T-helper 17 cell (primary cell): ENCODE measurements around the gene ZNF148. TPM values are rescaled to one million over a fixed set of nuclear protein-coding genes. Genes with fewer than 3 reads are reported as not detected.
"Not testable (repeated sequence)": the region's sequence is repeated elsewhere in the genome, so short reads cannot be mapped to it uniquely, and the experiment has no call there.

ENCODE experiments used
- ATAC-seq: fragments of 150-1000 bp; cut with Tn5 transposase; 2 replicates; pipeline ENCODE4 v1.10.0; 2021; ENCODE audit warnings: mild to moderate bottlenecking, moderate library complexity
- DNase-seq, 3 donors: peaks; one replicate each; pipeline versions ENCODE4 v3.0.0 to v3.0.0-alpha.2; 2020 to 2021
- H3K9me3 ChIP-seq: one replicate; pipeline ENCODE4 v1.7.0; 2013; ENCODE audit warnings: low read length, mild to moderate bottlenecking; ENCODE audit not compliant: control insufficient read depth, poor library complexity, severe bottlenecking
- H3K27ac Mint-ChIP-seq: one replicate; pipeline ENCODE4 v1.8.0; 2022; ENCODE audit warnings: mild to moderate bottlenecking, moderate library complexity, mixed read lengths
- H3K27me3 Mint-ChIP-seq: one replicate; pipeline ENCODE4 v1.8.0; 2022; ENCODE audit warnings: mixed read lengths
- H3K36me3 Mint-ChIP-seq: one replicate; pipeline ENCODE4 v1.8.0; 2022; ENCODE audit warnings: low read depth, mixed read lengths
- H3K4me1 Mint-ChIP-seq: one replicate; pipeline ENCODE4 v1.8.0; 2022; ENCODE audit warnings: mild to moderate bottlenecking, mixed read lengths
- H3K4me3 Mint-ChIP-seq: one replicate; pipeline ENCODE4 v1.8.0; 2022; ENCODE audit warnings: mild to moderate bottlenecking, moderate library complexity, mixed read lengths
- total RNA-seq, 4 donors: library from RNA in 2 of 4; stranded (reverse) in 2 of 4; gene quantifications; one replicate each; pipeline ENCODE4 v1.2.3 and lab custom pipeline; 2022 to 2026

ZNF148 gene
- total RNA-seq, 2 donors from 2014 or later = 40.0 to 40.8 TPM

DNA sequence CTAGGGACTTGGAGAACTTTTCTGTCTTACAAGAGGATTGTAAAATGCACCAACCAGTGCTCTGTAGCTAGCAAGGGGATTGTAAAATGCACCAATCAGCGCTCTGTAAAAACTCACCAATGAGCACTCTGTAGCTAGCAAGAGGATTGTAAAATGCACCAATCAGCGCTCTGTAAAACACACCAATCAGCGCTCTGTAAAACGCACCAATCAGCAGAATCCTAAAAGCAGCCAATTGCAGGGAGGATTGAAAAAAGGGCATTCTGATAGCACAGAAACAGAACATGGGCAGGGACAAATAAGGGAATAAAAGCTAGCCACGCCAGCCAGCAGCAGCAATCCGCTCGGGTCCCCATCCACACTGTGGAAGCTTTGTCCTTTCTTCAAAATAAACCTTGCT, 31.8 kb downstream of the ZNF148 start:
- H3K36me3 Mint-ChIP-seq, DNase-seq, H3K27ac Mint-ChIP-seq, H3K9me3 ChIP-seq, H3K27me3 Mint-ChIP-seq, ATAC-seq, H3K4me3 Mint-ChIP-seq: not testable (repeated sequence)
- peaks cover 18% of the 10 kb centered on the region for H3K4me1 Mint-ChIP-seq

DNA sequence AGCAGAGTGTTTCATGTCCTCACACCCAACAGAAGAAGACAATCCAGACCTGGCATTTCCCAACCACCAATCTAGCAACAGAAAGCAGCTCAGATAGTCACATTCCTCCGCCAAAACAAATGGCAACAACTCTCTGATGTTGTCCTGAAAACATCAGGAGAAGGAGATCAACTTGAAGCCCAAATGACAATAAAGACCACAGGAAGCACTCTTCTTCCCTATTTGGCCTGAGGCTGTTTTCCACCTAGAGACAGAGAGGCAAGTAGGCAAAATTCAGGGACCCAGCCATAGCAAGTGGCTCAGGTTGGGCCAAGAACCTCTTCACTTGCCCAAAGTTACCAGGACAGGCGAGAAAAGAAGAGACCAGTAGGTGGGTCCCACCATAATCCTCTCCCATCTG, 35.0 kb downstream of the ZNF148 start:
- no peak for DNase-seq
- no peaks in the 10 kb centered on the region for H3K9me3 ChIP-seq
- no peak overlapping the region for H3K4me3 Mint-ChIP-seq
- peaks cover 4% of the 10 kb centered on the region for H3K36me3 Mint-ChIP-seq
- H3K27me3 Mint-ChIP-seq = no peaks in the 10 kb centered on the region
- peaks cover 27% of the 10 kb centered on the region for H3K4me1 Mint-ChIP-seq
- ATAC-seq = no peak
- no peak overlapping the region for H3K27ac Mint-ChIP-seq

DNA sequence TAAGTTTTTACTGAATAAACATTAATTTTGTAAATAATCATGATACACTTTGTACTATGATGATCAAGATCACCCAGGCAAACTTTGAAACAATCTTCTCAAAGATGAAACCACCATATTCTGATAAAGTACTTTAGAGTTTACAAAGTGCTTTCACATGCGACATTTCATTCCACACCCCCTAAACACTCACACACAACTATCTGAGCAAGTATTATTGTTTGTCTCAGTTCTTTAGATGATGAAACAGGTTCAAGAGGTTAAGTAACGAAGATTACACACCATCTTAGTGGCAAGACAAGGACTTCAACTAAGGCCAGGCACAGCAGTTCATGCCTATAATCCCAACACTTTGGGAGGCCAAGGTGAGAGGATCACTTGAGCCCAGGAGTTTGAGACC, 37.6 kb downstream of the ZNF148 start:
- Mint-ChIP-seq H3K4me3 (no peak overlapping the region), H3K4me1 (peaks cover 31% of the 10 kb centered on the region)

DNA sequence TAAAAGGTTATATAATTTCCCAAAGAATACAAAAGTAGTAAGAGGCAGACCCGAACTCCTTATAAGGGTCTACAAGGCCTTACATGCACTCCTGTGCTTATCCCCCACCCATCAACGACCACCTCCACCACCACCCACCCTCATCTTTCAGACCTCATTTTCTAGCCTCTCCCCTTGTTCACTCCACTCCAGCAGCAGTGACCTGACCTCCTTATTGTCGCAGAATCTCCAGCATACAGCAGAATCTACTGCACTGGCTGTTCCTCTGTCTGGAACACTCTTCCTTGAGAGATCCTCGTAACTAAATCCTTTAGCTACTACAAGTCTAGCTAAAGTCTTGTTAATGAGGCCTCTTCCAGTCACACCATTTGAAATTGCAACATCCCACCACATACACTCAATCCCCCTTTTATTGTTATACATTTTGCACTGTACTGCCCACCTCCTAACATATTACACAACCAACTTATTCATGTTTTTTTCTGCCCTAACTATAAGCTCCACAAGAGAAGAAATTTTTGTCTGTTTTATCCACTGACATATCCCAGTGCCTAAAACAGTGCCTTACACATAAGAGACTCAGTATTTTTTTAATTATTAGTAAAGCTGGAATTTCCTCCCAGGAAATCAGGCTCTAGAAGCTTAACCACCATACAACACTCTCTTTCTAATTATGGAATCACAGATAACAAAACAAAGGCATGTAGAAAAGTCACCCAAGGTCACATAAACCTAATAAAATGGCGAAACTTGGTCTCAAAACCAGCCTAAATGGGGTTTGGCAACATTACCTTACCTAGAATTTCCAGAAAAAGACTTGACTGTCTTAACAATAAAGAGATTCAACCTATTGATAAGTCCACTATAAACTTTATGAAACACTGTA, 40.2 kb downstream of the ZNF148 start:
- no peak for DNase-seq
- Mint-ChIP-seq H3K27me3 (no peaks in the 10 kb centered on the region), H3K36me3 (peaks cover 3% of the 10 kb centered on the region), H3K4me3 (no peak overlapping the region), H3K4me1 (peaks cover 28% of the 10 kb centered on the region), H3K27ac (no peak overlapping the region)
- no peaks in the 10 kb centered on the region for H3K9me3 ChIP-seq
- no peak for ATAC-seq

More for the DNA sequence above, 37.6 kb downstream of the ZNF148 start:
- Mint-ChIP-seq H3K27ac (no peak overlapping the region), H3K27me3 (no peaks in the 10 kb centered on the region), H3K36me3 (peaks cover 3% of the 10 kb centered on the region)
- ATAC-seq = no peak
- DNase-seq = no peak
- no peaks in the 10 kb centered on the region for H3K9me3 ChIP-seq

DNA sequence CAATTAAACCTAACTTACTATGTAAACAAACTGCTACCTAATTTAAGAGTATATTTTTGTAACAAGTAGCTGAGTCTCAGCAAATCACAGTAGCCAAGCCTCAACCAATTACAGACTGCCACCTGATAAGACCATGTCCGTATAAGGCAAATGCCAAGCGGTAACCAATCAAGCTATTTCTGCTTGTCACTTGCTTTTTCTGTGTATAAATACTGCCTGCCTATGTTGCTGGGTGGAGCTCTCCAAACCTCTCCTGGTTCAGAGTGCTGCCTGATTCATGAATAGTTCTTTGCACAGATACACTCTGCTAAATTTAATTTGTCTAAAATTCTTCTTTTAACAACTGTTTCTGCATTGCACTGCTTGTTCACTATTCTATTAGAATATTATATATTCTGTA, 42.6 kb downstream of the ZNF148 start:
- H3K36me3 Mint-ChIP-seq = peaks cover 3% of the 10 kb centered on the region
- no peaks in the 10 kb centered on the region for H3K27me3 Mint-ChIP-seq
- DNase-seq = no peak
- H3K4me1 Mint-ChIP-seq = peaks cover 18% of the 10 kb centered on the region
- no peak for ATAC-seq
- H3K9me3 ChIP-seq = no peaks in the 10 kb centered on the region
- no peak overlapping the region for H3K4me3 Mint-ChIP-seq
- no peak overlapping the region for H3K27ac Mint-ChIP-seq

DNA sequence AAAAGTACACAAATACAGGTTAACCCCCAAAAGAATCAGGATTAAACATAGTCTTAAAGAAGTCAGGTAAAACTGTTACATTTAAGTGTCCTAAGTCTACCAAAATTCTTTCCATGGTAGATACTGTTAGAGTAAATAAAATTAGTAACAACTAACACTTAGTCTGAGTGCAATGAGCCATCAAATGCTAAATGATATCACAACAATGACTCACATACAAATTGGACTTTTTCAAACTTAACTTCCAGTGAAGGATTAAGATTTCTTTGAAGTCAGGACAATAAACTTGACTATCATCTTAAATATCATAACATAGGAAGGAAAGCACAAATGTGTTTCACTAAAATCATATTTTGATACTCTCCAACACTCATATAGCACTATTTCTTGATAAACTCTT, 43.9 kb downstream of the ZNF148 start:
- peaks cover 3% of the 10 kb centered on the region for H3K36me3 Mint-ChIP-seq
- no peak overlapping the region for H3K4me3 Mint-ChIP-seq
- DNase-seq = no peak
- H3K4me1 Mint-ChIP-seq = peaks cover 13% of the 10 kb centered on the region
- no peaks in the 10 kb centered on the region for H3K27me3 Mint-ChIP-seq
- no peaks in the 10 kb centered on the region for H3K9me3 ChIP-seq
- ATAC-seq = no peak
- peak overlapping the region; percentile 11 for H3K27ac Mint-ChIP-seq

DNA sequence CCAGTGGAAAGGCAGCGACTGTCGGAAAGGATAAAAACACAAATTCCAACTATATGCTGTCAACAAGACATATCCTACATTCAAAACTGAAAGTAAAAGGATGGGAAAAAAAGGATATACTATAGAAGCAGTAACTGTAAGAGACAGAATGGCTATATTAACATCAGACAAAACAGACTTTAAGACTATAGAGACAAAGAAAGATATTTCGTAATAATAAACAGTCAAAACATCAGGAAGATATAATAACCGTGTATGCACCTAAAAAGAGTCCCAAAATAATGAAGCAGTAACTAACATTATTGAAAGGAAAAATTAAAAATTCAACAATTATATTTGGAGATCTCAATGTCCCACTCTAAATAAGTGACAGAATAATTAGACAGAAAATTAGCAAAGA, 48.2 kb downstream of the ZNF148 start:
- no peaks in the 10 kb centered on the region for H3K4me1 Mint-ChIP-seq
- no peak overlapping the region for H3K27ac Mint-ChIP-seq
- peaks cover 7% of the 10 kb centered on the region for H3K36me3 Mint-ChIP-seq
- DNase-seq (no peak), ATAC-seq (no peak)
- H3K27me3 Mint-ChIP-seq = no peaks in the 10 kb centered on the region
- peaks cover 3% of the 10 kb centered on the region for H3K9me3 ChIP-seq
- no peak overlapping the region for H3K4me3 Mint-ChIP-seq

DNA sequence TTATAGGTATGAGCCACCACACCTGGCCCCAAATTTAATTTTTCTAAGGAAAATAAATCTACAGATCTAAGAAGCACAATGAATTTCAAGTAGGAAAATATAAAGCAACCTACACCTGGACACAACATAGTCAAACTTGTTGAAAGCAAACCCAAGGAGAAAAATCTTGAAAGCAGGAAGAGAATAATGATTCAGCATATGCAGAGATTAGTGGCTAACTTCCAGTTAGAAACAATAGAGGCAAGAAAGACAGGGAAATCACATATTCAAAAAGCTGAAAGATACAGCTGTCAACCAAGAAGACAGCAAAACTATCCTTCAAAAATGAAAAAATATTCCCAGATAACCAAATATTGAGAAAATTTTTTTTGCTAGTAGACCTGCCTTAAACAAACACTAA, 49.4 kb downstream of the ZNF148 start:
- peaks cover 3% of the 10 kb centered on the region for H3K9me3 ChIP-seq
- H3K36me3 Mint-ChIP-seq = peaks cover 7% of the 10 kb centered on the region

DNA sequence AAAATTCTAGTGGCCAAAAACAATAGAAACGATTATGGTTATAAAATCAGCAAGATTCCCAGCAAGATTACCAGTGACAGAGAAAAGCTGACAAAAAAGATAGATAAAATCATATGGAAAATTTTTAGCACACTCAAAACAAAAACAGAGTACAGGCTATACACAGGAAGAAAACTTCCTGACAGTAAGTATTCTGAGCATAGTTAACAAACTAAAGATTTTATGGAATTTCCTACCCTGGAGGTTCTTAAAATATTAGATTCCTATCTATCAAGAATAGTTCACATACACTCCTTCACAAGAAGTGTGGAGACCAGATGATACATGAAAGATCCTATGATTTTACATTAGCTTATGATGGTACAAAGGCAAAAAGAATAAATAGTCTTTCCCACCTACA, 50.8 kb downstream of the ZNF148 start:
- H3K4me1 Mint-ChIP-seq = no peaks in the 10 kb centered on the region
- peaks cover 3% of the 10 kb centered on the region for H3K9me3 ChIP-seq
- DNase-seq (no peak), ATAC-seq (no peak)
- H3K36me3 Mint-ChIP-seq = peaks cover 7% of the 10 kb centered on the region
- H3K4me3 Mint-ChIP-seq = no peak overlapping the region
- no peak overlapping the region for H3K27ac Mint-ChIP-seq
- H3K27me3 Mint-ChIP-seq = no peaks in the 10 kb centered on the region

More for the DNA sequence above, 49.4 kb downstream of the ZNF148 start:
- no peak for DNase-seq
- H3K4me3 Mint-ChIP-seq = no peak overlapping the region
- H3K27ac Mint-ChIP-seq = peak overlapping the region; percentile 12
- no peaks in the 10 kb centered on the region for H3K27me3 Mint-ChIP-seq
- H3K4me1 Mint-ChIP-seq = no peaks in the 10 kb centered on the region
- no peak for ATAC-seq

DNA sequence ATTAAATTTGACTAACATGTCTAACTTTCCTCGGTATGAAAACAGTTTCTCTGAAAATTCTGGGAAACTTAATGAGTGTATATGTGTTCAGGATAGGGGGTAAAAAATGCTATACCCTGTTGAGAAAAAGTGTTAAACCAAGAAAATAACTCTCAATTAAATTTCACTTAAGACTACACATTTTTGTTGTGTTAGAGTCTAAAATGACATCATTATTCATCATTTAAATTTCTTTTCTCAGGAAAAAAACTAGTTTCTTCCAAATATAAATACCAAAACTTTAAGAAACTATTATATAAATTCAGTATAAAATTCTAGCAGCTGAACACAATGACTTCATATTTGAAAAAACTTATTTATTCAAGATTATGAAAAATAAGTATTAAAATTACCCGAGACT, 52.2 kb downstream of the ZNF148 start:
- H3K36me3 Mint-ChIP-seq = peaks cover 7% of the 10 kb centered on the region
- DNase-seq (no peak), ATAC-seq (no peak)
- no peak overlapping the region for H3K27ac Mint-ChIP-seq
- no peaks in the 10 kb centered on the region for H3K27me3 Mint-ChIP-seq
- H3K4me3 Mint-ChIP-seq = no peak overlapping the region
- H3K9me3 ChIP-seq = peaks cover 3% of the 10 kb centered on the region
- H3K4me1 Mint-ChIP-seq = peaks cover 3% of the 10 kb centered on the region

DNA sequence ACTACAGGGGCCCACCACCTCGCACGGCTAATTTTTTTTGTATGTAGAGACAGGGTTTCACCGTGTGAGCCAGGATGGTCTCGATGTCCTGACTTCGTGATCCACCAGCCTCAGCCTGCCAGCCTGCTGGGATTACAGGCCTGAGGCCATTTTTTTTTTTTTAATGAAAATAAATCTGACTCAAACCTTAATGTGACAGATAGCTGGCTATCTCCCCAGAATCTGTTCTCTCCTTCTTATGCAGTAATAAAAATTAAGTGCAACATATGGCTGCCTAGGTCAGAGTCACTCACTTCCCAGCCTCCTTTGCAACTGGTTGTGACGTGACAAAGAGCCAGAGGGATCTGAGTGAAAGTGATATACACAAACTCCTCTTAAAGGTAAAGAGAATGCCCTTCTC, 53.0 kb downstream of the ZNF148 start:
- no peak for ATAC-seq
- H3K9me3 ChIP-seq = peaks cover 3% of the 10 kb centered on the region
- H3K4me1 Mint-ChIP-seq = peaks cover 3% of the 10 kb centered on the region
- H3K4me3 Mint-ChIP-seq = no peak overlapping the region
- DNase-seq = no peak
- H3K27me3 Mint-ChIP-seq = no peaks in the 10 kb centered on the region
- no peak overlapping the region for H3K27ac Mint-ChIP-seq
- peaks cover 7% of the 10 kb centered on the region for H3K36me3 Mint-ChIP-seq

DNA sequence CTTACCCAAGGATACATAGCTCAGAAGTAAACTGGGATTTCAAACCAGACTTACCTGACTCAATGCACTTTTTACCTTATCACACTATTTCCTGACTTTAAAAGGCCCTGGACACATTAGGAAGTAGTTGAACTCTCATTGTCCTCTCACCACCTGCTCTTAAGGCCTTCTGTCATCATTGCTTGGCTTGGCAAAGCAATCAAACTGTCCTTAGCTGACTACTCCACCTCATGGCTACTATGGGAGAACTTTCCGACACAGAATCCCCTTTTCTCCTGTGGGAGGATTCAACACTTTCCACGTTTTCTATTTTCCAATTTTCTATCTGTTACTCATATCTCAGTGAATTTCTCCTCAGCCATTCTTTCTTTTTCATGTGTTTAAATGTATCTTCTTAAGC, 55.4 kb downstream of the ZNF148 start:
- Mint-ChIP-seq H3K36me3 (no peaks in the 10 kb centered on the region), H3K4me1 (peaks cover 3% of the 10 kb centered on the region), H3K27ac (no peak overlapping the region), H3K27me3 (no peaks in the 10 kb centered on the region), H3K4me3 (no peak overlapping the region)
- no peak for ATAC-seq
- no peak for DNase-seq
- no peaks in the 10 kb centered on the region for H3K9me3 ChIP-seq

DNA sequence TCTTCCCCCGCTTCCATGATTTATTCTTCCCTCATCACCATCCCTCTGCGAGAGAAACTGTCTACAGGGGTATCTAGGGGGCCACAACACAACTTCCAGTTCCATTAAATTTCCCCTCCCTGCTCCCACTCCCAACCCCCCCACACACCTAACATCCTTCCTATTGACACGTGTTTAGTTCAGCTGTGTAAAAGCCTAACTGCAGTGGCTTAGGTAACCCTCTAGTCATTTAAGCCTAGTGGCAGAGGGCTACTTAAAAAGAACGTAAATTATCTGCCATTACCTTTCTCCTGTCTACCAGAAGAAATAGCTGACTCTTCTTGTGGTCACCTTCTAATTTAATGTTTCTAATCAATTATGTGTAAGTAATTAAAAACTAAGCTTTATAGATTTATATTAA, 56.3 kb downstream of the ZNF148 start:
- Mint-ChIP-seq H3K4me3 (no peak overlapping the region), H3K4me1 (peaks cover 3% of the 10 kb centered on the region), H3K27me3 (no peaks in the 10 kb centered on the region), H3K36me3 (no peaks in the 10 kb centered on the region), H3K27ac (no peak overlapping the region)
- no peaks in the 10 kb centered on the region for H3K9me3 ChIP-seq
- ATAC-seq (no peak), DNase-seq (no peak)
